ENCODE data around the gene CORIN. TPM values are rescaled to one million over a fixed set of nuclear protein-coding genes. Genes with fewer than 3 reads are reported as not detected.
"Not testable (repeated sequence)": the region's sequence is repeated elsewhere in the genome, so short reads cannot be mapped to it uniquely, and the experiment has no call there.

Gene CORIN
- total and polyA plus RNA-seq, 2 of the 13 experiments (the other 11 are each of a cell fraction or from before 2014, with no cell fraction given) = 0.84 to 1.2 TPM

DNA sequence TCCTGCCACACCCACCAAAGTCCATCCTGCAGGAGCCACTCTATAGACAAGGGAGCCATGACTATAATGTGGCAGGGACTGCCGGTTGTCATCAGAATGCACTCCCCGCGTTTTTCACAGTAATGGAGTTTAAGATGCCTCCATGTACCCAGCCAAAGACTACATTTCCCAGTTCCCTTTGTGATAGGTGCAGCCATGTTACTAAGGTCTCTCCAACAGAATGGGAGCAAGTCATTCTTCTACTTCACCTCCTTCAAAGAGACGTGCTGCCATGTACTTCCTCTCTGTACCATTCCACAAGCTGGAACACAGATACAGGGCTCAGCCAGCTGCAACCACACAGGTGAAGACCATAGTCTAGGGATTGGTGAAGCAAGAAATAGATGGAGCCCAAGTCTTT, 126.7 kb downstream of the CORIN start:
- TF ChIP-seq, protein P1, sequence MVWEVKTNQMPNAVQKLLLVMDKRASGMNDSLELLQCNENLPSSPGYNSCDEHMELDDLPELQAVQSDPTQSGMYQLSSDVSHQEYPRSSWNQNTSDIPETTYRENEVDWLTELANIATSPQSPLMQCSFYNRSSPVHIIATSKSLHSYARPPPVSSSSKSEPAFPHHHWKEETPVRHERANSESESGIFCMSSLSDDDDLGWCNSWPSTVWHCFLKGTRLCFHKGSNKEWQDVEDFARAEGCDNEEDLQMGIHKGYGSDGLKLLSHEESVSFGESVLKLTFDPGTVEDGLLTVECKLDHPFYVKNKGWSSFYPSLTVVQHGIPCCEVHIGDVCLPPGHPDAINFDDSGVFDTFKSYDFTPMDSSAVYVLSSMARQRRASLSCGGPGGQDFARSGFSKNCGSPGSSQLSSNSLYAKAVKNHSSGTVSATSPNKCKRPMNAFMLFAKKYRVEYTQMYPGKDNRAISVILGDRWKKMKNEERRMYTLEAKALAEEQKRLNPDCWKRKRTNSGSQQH (CRISPR knock-in tag; IDR thresholded peaks at IDR 0.05; ENCODE audit: low read depth) = no peak
- TF ChIP-seq CHD4 (IDR thresholded peaks at IDR 0.05; ENCODE audit: borderline replicate concordance, low read length) (no peak), IRX3 (CRISPR knock-in tag; IDR thresholded peaks at IDR 0.05; ENCODE audit: borderline replicate concordance, low read depth) (no peak), SSRP1 (CRISPR knock-in tag; IDR thresholded peaks at IDR 0.05) (no peak), ZNF24 (IDR thresholded peaks at IDR 0.05) (no peak), ZNF30 (CRISPR knock-in tag; IDR thresholded peaks at IDR 0.05) (no peak), ZSCAN20 (CRISPR knock-in tag; IDR thresholded peaks at IDR 0.05; ENCODE audit: borderline replicate concordance) (no peak), REXO4 (CRISPR knock-in tag; IDR thresholded peaks at IDR 0.05; ENCODE audit: borderline replicate concordance) (no peak), NKX3-1 (CRISPR knock-in tag; IDR thresholded peaks at IDR 0.05) (no peak), ZNF572 (CRISPR knock-in tag; IDR thresholded peaks at IDR 0.05) (no peak), FOXM1 (CRISPR knock-in tag; IDR thresholded peaks at IDR 0.05) (no peak)
- intact Hi-C loops (cut with micrococcal nuclease; ENCODE audit: unreplicated experiment) = no loop called here
- POLR2A ChIA-PET = no interaction called here
- no peaks in the 10 kb centered on the region for H3K36me3 ChIP-seq (replicated peaks in 1 of 2; ENCODE audit: control insufficient read depth in 1 of 2, insufficient read depth in 2 of 2, low read length in 2 of 2)
- CTCF ChIA-PET (ENCODE audit: low intra/inter-chr PET ratio, low total read pairs) = no interaction called here
- H3K27ac ChIP-seq (ENCODE audit: extremely low read length, insufficient read depth, low read length) = no peak overlapping the region
- H3K79me2 ChIP-seq (ENCODE audit: insufficient read depth, low read length) = no peaks in the 10 kb centered on the region
- DNase-seq (ENCODE audit: low spot score) = no peak
- no peak for FAIRE-seq
- ATAC-seq = no peak
- no peaks in the 10 kb centered on the region for H3K27me3 ChIP-seq (ENCODE audit: control insufficient read depth in 1 of 2, insufficient read depth in 2 of 2, low read length in 2 of 2)
- 84% methylated on average over 4 of the region's 4 CpGs for WGBS (ENCODE audit: low lambda C conversion rate)
- H3K4me1 ChIP-seq (ENCODE audit: insufficient read depth, low read length) = peaks cover 8% of the 10 kb centered on the region
- no peaks in the 10 kb centered on the region for H3K9me3 ChIP-seq (ENCODE audit: low read length)
- no peaks in the 10 kb centered on the region for H4K20me1 ChIP-seq (ENCODE audit: insufficient read depth, low read length)
- BruUV-seq (replicated peaks) = no TSS peak
- no peak overlapping the region for H3K4me2 ChIP-seq (ENCODE audit: low read depth, low read length)
- H3K4me3 ChIP-seq (replicated peaks in 1 of 3; ENCODE audit: insufficient read depth in 1 of 3, low read depth in 2 of 3, low read length in 3 of 3) = no peak overlapping the region
- in situ Hi-C loops (cut with HindIII; ENCODE audit: extremely low pct_ligation_motif_present, low pct_unique_long_range_greater_than_20kb) = loop anchor here (25.0 kb wide), 1 partner anchor 376 kb away; no protein-coding TSS in a partner anchor
- no peak overlapping the region for H3K9ac ChIP-seq (ENCODE audit: insufficient read depth, low read depth, low read length)
- H2AFZ ChIP-seq (ENCODE audit: low read length) = no peak overlapping the region

DNA sequence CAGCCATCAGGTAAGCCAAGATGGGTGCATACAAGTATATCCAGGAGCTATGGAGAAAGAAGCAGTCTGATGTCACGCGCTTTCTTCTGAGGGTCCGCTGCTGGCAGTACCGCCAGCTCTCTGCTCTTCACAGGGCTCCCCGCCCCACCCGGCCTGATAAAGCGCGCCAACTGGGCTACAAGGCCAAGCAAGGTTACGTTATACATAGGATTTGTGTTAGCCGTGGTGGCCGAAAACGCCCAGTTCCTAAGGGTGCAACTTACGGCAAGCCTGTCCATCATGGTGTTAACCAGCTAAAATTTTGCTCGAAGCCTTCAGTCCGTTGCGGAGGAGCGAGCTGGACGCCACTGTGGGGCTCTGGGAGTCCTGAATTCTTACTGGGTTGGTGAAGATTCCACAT, 131.5 kb downstream of the CORIN start:
- peaks cover 23% of the 10 kb centered on the region for H3K4me1 ChIP-seq (ENCODE audit: insufficient read depth, low read length)
- 90% methylated on average over 18 of the region's 18 CpGs for WGBS (ENCODE audit: low lambda C conversion rate)
- in situ Hi-C loops (cut with HindIII; ENCODE audit: extremely low pct_ligation_motif_present, low pct_unique_long_range_greater_than_20kb) = loop anchor here (25.0 kb wide), 1 partner anchor 381 kb away; no protein-coding TSS in a partner anchor
- H3K79me2 ChIP-seq (ENCODE audit: insufficient read depth, low read length); DNase-seq (ENCODE audit: low spot score); H3K9ac ChIP-seq (ENCODE audit: insufficient read depth, low read depth, low read length); H3K4me3 ChIP-seq (replicated peaks in 1 of 3; ENCODE audit: insufficient read depth in 1 of 3, low read depth in 2 of 3, low read length in 3 of 3); H3K27ac ChIP-seq (ENCODE audit: extremely low read length, insufficient read depth, low read length); H3K9me3 ChIP-seq (ENCODE audit: low read length); intact Hi-C loops (cut with micrococcal nuclease; ENCODE audit: unreplicated experiment); ATAC-seq; H3K4me2 ChIP-seq (ENCODE audit: low read depth, low read length); BruUV-seq (replicated peaks); H4K20me1 ChIP-seq (ENCODE audit: insufficient read depth, low read length); H3K27me3 ChIP-seq (ENCODE audit: control insufficient read depth in 1 of 2, insufficient read depth in 2 of 2, low read length in 2 of 2); H2AFZ ChIP-seq (ENCODE audit: low read length); H3K36me3 ChIP-seq (replicated peaks in 1 of 2; ENCODE audit: control insufficient read depth in 1 of 2, insufficient read depth in 2 of 2, low read length in 2 of 2); FAIRE-seq; POLR2A ChIA-PET: not testable (repeated sequence)
- CTCF ChIA-PET (ENCODE audit: low intra/inter-chr PET ratio, low total read pairs) = interaction anchor here (2.3 to 3.2 kb wide), 2 partner anchors 130 to 227 kb away, joined by 27 to 39 read pairs; partner anchors contain the start of gene CORIN

Data from HepG2 (cell line).